ENCODE results near the gene STON1. TPM values are rescaled to one million over a fixed set of nuclear protein-coding genes. Genes with fewer than 3 reads are reported as not detected.

Gene STON1
- total RNA-seq, 1 experiment from 2014 or later, result 1.7 TPM

DNA sequence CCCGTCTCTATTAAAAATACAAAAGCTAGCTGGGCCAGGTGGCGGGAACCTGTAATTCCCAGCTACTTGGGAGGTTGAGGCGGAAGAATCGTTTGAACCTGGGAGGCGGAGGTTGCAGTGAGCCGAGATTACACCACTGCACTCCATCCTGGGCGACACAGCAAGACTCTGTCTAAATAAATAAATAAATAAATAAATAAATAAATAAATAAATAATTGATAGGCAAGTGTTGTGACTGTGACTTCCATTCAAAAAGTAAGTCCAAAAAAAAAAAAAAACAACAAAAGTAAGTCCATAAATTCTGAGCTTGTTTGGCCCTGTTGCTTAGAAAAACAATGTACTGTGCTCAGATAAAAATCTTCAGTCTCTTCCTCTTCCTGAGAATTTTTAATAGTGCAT, 2.2 kb downstream of the STON1 start:
- Histone ChIP-seq H3K4me2 (no peak overlapping the region), H3K27ac (no peak overlapping the region), H2AFZ (no peak overlapping the region), H3K79me2 (ENCODE audit: low read depth) (no peaks in the 10 kb centered on the region), H4K20me1 (ENCODE audit: insufficient read depth) (no peaks in the 10 kb centered on the region), H3K36me3 (ENCODE audit: low read depth) (no peaks in the 10 kb centered on the region), H3K4me1 (replicated peaks; ENCODE audit: insufficient read depth) (no peaks in the 10 kb centered on the region), H3K9me3 (ENCODE audit: insufficient read depth, low read depth) (no peaks in the 10 kb centered on the region), H3K4me3 (no peak overlapping the region), H3K9me2 (ENCODE audit: insufficient read depth) (no peaks in the 10 kb centered on the region), H3F3A (ENCODE audit: insufficient read depth, low read depth) (no peaks in the 10 kb centered on the region; the same call in 1 of the 2 replicates), H3K27me3 (ENCODE audit: insufficient read depth, low read depth) (no peaks in the 10 kb centered on the region)
- CTCF ChIA-PET, result no interaction called here
- BruUV-seq (replicated peaks), result no TSS peak
- no peak for DNase-seq
- no peak for TF ChIP-seq EZH2 (IDR thresholded peaks at IDR 0.05; ENCODE audit: low read depth)
- TF ChIP-seq, protein P1, sequence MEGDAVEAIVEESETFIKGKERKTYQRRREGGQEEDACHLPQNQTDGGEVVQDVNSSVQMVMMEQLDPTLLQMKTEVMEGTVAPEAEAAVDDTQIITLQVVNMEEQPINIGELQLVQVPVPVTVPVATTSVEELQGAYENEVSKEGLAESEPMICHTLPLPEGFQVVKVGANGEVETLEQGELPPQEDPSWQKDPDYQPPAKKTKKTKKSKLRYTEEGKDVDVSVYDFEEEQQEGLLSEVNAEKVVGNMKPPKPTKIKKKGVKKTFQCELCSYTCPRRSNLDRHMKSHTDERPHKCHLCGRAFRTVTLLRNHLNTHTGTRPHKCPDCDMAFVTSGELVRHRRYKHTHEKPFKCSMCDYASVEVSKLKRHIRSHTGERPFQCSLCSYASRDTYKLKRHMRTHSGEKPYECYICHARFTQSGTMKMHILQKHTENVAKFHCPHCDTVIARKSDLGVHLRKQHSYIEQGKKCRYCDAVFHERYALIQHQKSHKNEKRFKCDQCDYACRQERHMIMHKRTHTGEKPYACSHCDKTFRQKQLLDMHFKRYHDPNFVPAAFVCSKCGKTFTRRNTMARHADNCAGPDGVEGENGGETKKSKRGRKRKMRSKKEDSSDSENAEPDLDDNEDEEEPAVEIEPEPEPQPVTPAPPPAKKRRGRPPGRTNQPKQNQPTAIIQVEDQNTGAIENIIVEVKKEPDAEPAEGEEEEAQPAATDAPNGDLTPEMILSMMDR (conservative IDR thresholded peaks at IDR 0.05), result no peak
- intact Hi-C loops (cut with micrococcal nuclease; ENCODE audit: unreplicated experiment), result no loop called here
- POLR2A ChIA-PET (ENCODE audit: unreplicated experiment), result no interaction called here

DNA sequence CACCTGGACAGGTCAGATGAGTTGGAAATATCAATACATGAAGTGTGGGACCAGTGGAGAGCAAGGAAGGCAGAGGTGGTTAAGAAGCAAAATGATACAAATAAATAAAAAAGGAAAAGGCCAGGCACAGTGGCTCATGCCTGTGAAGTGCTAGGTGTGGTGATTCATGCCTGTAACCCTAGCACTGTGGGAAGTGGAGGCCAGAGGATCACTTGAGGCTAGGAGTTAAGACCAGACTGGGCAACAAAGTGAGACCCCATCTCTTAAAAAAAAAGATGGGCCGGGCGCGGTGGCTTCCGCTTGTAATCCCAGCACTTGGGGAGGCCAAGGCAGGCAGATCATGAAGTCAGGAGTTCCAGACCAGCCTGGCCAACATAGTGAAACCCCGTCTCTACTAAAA, 2.9 kb downstream of the STON1 start:
- H3K4me1 ChIP-seq (replicated peaks; ENCODE audit: insufficient read depth), result no peaks in the 10 kb centered on the region
- no peaks in the 10 kb centered on the region for H3K9me3 ChIP-seq (ENCODE audit: insufficient read depth, low read depth)
- H3K27ac ChIP-seq, result no peak overlapping the region
- CTCF ChIA-PET, result no interaction called here
- H3F3A ChIP-seq (ENCODE audit: insufficient read depth, low read depth), result no peaks in the 10 kb centered on the region; the same call in 1 of the 2 replicates
- H4K20me1 ChIP-seq (ENCODE audit: insufficient read depth), result no peaks in the 10 kb centered on the region
- no peaks in the 10 kb centered on the region for H3K27me3 ChIP-seq (ENCODE audit: insufficient read depth, low read depth)
- H2AFZ ChIP-seq, result no peak overlapping the region
- H3K4me2 ChIP-seq, result no peak overlapping the region
- H3K79me2 ChIP-seq (ENCODE audit: low read depth), result no peaks in the 10 kb centered on the region
- BruUV-seq (replicated peaks), result no TSS peak
- no peak overlapping the region for H3K4me3 ChIP-seq
- intact Hi-C loops (cut with micrococcal nuclease; ENCODE audit: unreplicated experiment), result no loop called here
- H3K9me2 ChIP-seq (ENCODE audit: insufficient read depth), result no peaks in the 10 kb centered on the region
- H3K36me3 ChIP-seq (ENCODE audit: low read depth), result no peaks in the 10 kb centered on the region
- TF ChIP-seq, protein P1 (conservative IDR thresholded peaks at IDR 0.05), result no peak
- TF ChIP-seq EZH2 (IDR thresholded peaks at IDR 0.05; ENCODE audit: low read depth), result no peak
- POLR2A ChIA-PET (ENCODE audit: unreplicated experiment), result no interaction called here
- DNase-seq, result no peak

DNA sequence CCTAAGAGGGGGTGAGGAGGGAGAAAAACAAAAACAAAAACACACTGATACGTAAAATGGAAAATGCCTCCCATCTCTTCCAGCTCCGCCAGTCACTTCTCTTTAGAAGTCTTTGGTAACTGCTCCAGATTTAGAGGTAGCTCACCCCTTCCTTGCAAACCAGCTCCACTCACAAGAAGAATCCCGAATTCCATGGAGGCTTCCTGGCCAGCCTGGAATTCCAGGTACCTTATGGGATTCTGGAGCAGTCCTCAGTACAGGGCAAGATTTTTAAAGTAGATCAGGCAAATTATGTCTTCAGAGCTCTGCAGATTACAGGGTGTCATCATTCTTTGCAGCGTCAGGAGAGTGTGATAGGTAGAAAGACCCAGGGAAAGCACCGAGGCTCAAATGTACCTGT, 4.8 kb downstream of the STON1 start:
- Histone ChIP-seq H3K4me1 (replicated peaks; ENCODE audit: insufficient read depth) (no peaks in the 10 kb centered on the region), H3F3A (ENCODE audit: insufficient read depth, low read depth) (no peaks in the 10 kb centered on the region; the same call in 1 of the 2 replicates), H4K20me1 (ENCODE audit: insufficient read depth) (no peaks in the 10 kb centered on the region), H3K79me2 (ENCODE audit: low read depth) (no peaks in the 10 kb centered on the region), H3K27ac (no peak overlapping the region), H3K4me3 (no peak overlapping the region), H3K9me2 (ENCODE audit: insufficient read depth) (no peaks in the 10 kb centered on the region), H3K4me2 (no peak overlapping the region), H3K9me3 (ENCODE audit: insufficient read depth, low read depth) (no peaks in the 10 kb centered on the region), H3K27me3 (ENCODE audit: insufficient read depth, low read depth) (no peaks in the 10 kb centered on the region), H2AFZ (no peak overlapping the region), H3K36me3 (ENCODE audit: low read depth) (no peaks in the 10 kb centered on the region)
- no TSS peak for BruUV-seq (replicated peaks)
- TF ChIP-seq, protein P1 (conservative IDR thresholded peaks at IDR 0.05), result no peak
- no peak for TF ChIP-seq EZH2 (IDR thresholded peaks at IDR 0.05; ENCODE audit: low read depth)
- no peak for DNase-seq
- CTCF ChIA-PET, result interaction anchor here (0.6 kb wide), 1 partner anchor 224 kb away, joined by 3 read pairs; no protein-coding TSS in a partner anchor
- intact Hi-C loops (cut with micrococcal nuclease; ENCODE audit: unreplicated experiment), result no loop called here
- POLR2A ChIA-PET (ENCODE audit: unreplicated experiment), result no interaction called here
